Suppressor macrophage (primary cell): ENCODE results near the gene HIP1R.
A peak's percentile ranks its signal among the peaks of the same experiment; 100 is the strongest.

ENCODE experiments used
- DNase-seq, 4 experiments: peaks; one replicate each; pipeline ENCODE4 v3.0.0-alpha.2; 2020 to 2022

HIP1R gene

GRCh38 chr12:122848471-122849351 is 13.5 kb downstream of the HIP1R start:
- no peak for DNase-seq

DNA sequence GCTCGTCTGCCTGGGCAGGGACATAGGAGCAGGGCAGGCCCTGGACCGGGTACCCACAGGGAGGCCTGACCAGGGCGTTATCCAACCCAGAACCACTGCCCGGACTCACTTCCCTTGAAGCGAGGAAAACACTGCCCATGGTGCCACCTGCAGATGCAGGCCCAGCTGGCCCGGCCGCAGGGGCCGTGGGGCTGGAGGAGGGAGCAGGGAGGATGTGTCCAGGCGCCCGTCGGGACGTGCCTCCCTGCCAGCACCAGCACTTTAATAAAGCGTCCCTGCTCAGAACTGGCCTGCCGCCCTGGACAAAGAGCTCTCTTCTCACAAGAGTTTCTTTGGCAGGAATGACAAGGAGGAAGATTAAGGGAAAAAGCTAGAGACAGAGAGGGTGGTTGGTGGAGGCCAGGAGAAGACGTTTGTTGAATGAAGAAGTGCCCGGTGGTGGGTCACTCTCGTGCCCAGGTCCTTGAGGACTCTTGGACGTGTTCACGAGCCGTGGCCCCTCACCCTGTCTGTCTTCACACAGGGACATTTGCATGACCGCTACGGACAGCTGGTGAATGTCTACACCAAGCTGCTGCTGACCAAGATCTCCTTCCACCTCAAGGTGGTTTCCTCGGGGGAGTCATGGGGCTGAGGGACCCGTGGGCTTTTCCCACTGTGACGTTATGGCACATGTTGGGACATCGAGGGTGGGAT is 14.2 kb downstream of the HIP1R start:
- no peak for DNase-seq

DNA sequence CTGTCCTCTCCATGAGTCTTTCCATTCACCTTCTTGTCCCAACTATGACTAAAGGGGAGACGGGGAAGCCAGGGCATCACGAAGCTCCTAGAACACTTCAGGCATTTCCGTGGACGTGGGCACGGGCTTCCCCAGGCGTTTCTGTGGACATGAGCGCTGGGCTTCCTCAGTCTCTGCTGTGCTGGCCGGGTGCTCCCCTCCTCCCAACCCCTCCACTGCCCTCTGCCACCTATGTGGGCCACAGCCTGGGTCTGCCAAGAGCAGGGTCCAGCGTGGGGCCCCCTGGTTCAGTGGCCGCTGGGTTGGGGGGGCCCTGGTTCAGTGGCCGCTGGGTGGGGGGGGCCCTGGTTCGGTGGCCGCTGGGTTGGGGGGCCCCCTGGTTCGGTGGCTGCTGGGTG is 14.8 kb downstream of the HIP1R start:
- no peak for DNase-seq

DNA sequence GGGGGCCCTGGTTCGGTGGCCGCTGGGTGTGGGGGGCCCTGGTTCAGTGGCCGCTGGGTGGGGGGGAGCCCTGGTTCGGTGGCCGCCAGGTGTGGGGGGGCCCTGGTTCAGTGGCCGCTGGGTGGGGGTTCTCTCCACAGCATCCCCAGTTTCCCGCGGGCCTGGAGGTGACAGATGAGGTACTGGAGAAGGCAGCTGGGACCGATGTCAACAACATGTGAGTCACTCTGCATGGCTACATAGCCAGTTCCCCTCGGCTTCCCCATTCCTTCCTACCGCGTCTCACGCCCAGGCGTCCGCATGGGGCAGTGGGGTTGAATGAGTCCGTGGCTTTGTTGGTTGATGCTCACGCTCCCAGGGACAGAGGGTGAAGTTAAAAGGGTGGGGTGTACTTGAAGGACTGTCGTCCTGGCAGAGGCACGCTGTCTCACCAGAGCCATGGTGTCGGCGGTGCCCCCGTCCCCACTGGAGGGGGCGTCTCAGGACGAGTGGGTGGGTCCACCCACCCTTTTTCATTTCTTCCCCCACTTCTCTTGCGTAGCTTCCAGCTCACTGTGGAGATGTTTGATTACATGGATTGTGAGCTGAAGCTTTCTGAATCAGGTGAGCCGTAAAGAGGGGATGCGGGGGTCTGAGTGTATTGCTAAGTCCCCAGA is 15.6 kb downstream of the HIP1R start:
- DNase-seq = peak in 3 of 4 experiments; percentile 11 to 62 (median 32)

DNA sequence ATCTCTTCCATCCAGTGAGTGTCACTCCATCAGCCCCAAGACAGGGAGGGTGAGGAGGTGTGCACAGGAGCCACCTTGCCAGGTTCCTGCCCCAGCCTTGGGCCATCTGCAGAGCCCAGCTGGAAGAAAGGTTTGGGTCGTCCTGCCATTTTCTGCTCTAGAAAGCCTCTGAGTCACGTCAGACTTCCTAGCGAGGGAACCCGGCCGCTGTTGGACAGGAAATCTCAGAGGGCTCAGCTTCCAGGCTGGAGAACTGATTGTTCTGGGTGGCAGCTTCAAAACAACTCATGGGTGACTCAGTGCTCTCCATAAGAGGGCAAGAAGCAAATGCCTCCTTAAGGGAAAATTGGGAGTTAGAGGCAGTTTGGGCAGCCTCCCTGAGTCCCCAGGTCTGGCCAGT is 16.6 kb downstream of the HIP1R start:
- DNase-seq = no peak

GRCh38 chr12:122852336-122853275 is 17.3 kb downstream of the HIP1R start:
- no peak for DNase-seq

DNA sequence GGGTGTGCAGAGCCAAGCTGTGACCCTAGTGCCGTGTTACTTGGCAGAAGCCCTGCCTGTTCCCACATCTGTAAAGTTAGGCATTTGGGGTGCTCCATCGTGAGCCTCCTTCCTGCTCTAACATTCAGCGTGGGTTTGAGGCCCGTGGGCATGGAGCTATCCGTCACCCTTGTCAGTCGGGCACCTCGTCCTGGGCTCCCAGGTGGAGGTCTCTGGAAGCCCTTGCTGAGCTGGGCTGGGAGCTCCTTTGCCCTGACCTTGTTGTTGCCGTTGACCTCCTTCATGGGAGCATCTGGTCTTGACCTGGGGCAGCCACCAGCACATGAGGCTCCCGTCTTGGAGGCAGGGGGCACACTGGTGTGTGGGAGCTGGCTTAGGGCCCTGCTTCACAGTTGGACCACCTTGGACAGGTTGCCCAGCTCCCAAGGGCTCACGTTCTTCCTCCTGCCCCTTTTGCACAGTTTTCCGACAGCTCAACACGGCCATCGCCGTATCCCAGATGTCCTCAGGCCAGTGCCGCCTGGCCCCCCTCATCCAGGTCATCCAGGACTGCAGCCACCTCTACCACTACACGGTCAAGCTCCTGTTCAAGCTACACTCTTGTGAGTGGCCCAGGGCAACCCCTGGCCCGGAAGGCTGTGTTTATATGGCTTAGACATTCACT is 18.5 kb downstream of the HIP1R start:
- DNase-seq = no peak

DNA sequence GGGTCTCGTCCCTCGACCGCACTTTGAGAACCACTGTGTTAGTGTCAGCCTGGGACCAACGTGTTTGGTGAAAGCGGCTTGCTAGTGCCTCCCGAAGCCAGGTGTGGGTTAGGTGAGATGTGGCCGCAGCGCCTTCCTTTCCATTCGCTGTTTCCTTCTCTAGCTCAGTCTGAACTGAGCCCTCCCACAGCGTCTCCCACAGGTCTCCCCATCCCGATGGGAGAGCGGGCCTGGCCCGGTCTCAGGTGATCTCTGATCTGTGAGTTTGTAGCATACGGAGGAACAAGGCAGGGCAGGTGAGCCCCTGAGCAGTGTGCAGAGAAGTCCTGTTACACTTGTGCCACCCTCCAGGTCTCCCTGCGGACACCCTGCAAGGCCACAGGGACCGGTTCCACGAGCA is 19.3 kb downstream of the HIP1R start:
- no peak for DNase-seq

- no peak for DNase-seq
Measured at GRCh38 chr12:122855071-122855829, 20.0 kb downstream of the HIP1R start.

- no peak for DNase-seq
Measured at GRCh38 chr12:122855928-122856831, 20.9 kb downstream of the HIP1R start.

- DNase-seq = no peak
Measured at GRCh38 chr12:122856999-122857671, 21.9 kb downstream of the HIP1R start.

- no peak for DNase-seq
Measured at GRCh38 chr12:122858171-122858570, 22.9 kb downstream of the HIP1R start.

DNA sequence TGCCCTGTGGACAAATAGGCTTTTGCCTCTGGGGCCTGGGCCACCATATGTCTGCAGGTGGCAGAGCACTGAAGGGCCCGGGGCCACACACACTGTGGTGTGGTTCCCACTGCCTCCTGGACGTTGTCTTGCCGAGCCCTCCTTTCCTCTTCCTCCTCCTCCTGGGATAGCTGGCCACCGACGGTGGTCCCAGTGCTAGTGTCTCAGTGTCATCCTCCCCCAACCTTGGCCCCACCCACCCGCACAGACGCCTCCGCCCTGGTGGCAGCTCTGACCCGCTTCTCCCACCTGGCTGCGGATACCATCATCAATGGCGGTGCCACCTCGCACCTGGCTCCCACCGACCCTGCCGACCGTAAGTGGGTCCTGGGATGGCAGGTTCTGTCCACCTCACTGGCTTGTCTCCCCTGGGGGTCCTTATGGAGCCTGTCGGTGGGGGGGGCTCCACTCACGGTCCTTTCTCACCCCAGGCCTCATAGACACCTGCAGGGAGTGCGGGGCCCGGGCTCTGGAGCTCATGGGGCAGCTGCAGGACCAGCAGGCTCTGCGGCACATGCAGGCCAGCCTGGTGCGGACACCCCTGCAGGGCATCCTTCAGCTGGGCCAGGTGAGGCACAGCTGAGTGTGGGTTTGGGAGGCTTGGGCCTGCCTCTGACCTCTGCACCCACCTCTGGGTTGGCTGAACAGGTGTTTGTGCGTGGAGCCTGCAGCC is 23.5 kb downstream of the HIP1R start:
- DNase-seq = no peak

DNA sequence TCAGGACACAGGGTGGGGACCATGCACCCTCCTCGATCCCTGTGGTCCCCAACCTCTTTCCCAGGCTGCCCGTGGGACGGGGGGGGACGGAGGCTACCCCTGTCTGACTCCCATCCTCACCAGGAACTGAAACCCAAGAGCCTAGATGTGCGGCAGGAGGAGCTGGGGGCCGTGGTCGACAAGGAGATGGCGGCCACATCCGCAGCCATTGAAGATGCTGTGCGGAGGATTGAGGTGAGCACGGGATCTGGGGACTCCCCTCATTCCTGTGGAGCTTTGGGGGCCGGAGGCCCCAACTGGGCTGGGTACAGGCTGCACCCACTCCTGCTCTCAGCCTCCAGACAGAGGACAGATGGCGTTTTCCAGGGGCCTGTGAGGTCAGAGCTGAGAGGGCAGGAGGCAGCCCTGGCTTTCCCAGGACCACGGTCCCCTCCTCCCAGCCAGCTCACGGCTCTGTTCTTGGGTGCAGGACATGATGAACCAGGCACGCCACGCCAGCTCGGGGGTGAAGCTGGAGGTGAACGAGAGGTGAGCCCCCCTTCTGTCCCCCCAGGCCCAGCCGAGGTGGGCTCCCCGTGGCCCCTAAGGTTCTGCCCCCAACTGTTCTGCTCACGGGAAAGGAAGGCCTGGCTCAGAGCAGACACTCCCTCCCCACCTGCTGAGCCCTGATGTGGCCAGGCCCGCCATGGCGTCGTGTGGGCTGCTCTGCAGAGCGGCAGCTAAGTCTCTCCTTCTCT is 24.2 kb downstream of the HIP1R start:
- no peak for DNase-seq

GRCh38 chr12:122860040-122860853 is 25.0 kb downstream of the HIP1R start:
- peak; percentile 86 to 93 (median 92) for DNase-seq

DNA sequence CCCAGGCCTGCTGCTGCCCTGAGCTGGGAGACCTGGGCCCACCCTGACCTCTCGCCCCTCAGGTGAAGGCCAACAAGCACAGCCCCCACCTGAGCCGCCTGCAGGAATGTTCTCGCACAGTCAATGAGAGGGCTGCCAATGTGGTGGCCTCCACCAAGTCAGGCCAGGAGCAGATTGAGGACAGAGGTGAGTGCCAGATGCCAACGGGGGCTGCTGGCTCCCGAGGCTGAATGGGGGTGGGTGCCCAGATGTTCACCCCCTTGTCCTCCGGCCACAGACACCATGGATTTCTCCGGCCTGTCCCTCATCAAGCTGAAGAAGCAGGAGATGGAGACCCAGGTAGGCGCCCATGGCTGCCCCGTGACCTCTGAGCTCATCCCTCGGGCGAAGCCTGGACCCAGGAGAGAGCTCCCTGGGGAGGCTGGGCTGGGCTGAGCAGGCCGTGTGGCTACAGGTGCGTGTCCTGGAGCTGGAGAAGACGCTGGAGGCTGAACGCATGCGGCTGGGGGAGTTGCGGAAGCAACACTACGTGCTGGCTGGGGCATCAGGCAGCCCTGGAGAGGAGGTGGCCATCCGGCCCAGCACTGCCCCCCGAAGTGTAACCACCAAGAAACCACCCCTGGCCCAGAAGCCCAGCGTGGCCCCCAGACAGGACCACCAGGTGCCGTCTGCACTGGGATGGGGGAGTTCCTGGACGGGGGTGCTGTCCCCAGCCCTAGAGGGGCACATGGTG is 25.8 kb downstream of the HIP1R start:
- no peak for DNase-seq
